Chondrocyte (in vitro differentiated cells): ENCODE results near the gene CLEC14A. TPM values are rescaled to one million over a fixed set of nuclear protein-coding genes. Genes with fewer than 3 reads are reported as not detected.

Source experiments
- DNase-seq: peaks from one replicate; pipeline ENCODE4 v3.0.0; 2021; ENCODE audit warnings: mixed read lengths, low spot score
- H3K27ac Mint-ChIP-seq: one replicate; pipeline ENCODE4 v1.8.0; 2021; ENCODE audit warnings: mild to moderate bottlenecking, moderate library complexity, mixed read lengths; ENCODE audit not compliant: unreplicated experiment
- H3K27me3 Mint-ChIP-seq: 2 replicates; pipeline ENCODE4 v1.8.0; 2021; ENCODE audit warnings: low read depth, mixed read lengths
- H3K36me3 Mint-ChIP-seq: 2 replicates; pipeline ENCODE4 v1.8.0; 2021; ENCODE audit warnings: low read depth, mixed read lengths
- H3K4me1 Mint-ChIP-seq: 2 replicates; pipeline ENCODE4 v1.8.0; 2021; ENCODE audit warnings: low read depth, mild to moderate bottlenecking, mixed read lengths
- H3K4me3 Mint-ChIP-seq: one replicate; pipeline ENCODE4 v1.8.0; 2021; ENCODE audit warnings: mild to moderate bottlenecking, moderate library complexity, mixed read lengths; ENCODE audit not compliant: unreplicated experiment
- H3K9me3 Mint-ChIP-seq: 2 replicates; pipeline ENCODE4 v1.8.0; 2021; ENCODE audit warnings: low read depth, mixed read lengths
- CTCF ChIP-seq: fragments of 200-600 bp; sonication (generic); IDR thresholded peaks from 2 replicates; pipeline ENCODE4 v1.5.0; 2021; ENCODE audit warnings: antibody characterized with exemption, mild to moderate bottlenecking, moderate library complexity
- total RNA-seq: library from RNA; stranded (reverse); gene quantifications from 3 replicates; pipeline ENCODE4 v1.2.1, GENCODE V29; 2021

Gene CLEC14A
- total RNA-seq, 1 donor from 2014 or later: not detected

- Mint-ChIP-seq H3K4me1 (no peaks in the 10 kb centered on the region), H3K27ac (no peak overlapping the region), H3K9me3 (no peaks in the 10 kb centered on the region), H3K27me3 (peaks cover 14% of the 10 kb centered on the region), H3K36me3 (no peaks in the 10 kb centered on the region), H3K4me3 (no peak overlapping the region)
- DNase-seq: no peak
- no peak for TF ChIP-seq CTCF
Observed at GRCh38 chr14:38217553-38217952, 38.3 kb downstream of the CLEC14A start.

GRCh38 chr14:38213001-38213400, 42.9 kb downstream of the CLEC14A start:
- H3K36me3 Mint-ChIP-seq: peaks cover 6% of the 10 kb centered on the region
- no peak for DNase-seq
- no peak for TF ChIP-seq CTCF
- H3K4me3 Mint-ChIP-seq: no peak overlapping the region
- peaks cover 3% of the 10 kb centered on the region for H3K9me3 Mint-ChIP-seq
- no peaks in the 10 kb centered on the region for H3K4me1 Mint-ChIP-seq
- H3K27me3 Mint-ChIP-seq: peaks cover 46% of the 10 kb centered on the region
- no peak overlapping the region for H3K27ac Mint-ChIP-seq

DNA sequence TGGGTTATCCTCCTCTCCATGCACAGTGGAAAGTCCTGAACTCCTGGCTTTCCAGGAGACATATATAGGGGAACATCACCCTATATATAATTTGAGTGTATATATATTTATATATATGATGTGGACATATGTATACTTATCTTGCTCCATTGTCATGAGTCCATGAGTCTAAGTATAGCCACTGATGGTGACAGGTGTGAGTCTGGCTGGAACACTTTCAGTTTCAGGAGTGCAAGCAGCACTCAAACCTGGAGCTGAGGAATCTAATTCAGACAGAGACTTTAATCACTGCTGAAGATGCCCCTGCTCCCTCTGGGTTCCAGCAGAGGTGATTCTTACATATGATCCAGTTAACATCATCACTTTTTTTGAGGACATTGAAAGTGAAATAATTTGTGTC, 43.8 kb downstream of the CLEC14A start:
- no peaks in the 10 kb centered on the region for H3K4me1 Mint-ChIP-seq
- H3K36me3 Mint-ChIP-seq: peaks cover 6% of the 10 kb centered on the region
- H3K9me3 Mint-ChIP-seq: peaks cover 3% of the 10 kb centered on the region
- H3K4me3 Mint-ChIP-seq: no peak overlapping the region
- peaks cover 55% of the 10 kb centered on the region for H3K27me3 Mint-ChIP-seq
- no peak for TF ChIP-seq CTCF
- H3K27ac Mint-ChIP-seq: no peak overlapping the region
- DNase-seq: no peak

DNA sequence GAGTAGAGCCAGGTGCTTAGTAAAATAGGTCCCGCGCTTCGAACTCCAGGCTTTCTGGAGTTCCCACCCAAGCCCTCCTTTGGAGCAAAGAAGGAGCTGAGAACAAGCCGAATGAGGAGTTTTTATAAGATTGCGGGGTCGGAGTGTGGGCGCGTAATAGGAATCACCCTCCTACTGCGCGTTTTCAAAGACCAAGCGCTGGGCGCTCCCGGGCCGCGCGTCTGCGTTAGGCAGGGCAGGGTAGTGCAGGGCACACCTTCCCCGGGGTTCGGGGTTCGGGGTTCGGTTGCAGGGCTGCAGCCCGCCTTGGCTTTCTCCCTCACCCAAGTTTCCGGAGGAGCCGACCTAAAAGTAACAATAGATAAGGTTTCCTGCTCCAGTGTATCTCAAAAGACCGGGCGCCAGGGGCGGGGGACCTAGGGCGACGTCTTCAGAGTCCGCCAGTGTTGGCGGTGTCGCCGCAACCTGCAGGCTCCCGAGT, 44.6 kb downstream of the CLEC14A start:
- H3K27ac Mint-ChIP-seq: no peak overlapping the region
- H3K36me3 Mint-ChIP-seq: peaks cover 6% of the 10 kb centered on the region
- no peak for DNase-seq
- no peak for TF ChIP-seq CTCF
- no peak overlapping the region for H3K4me3 Mint-ChIP-seq
- H3K9me3 Mint-ChIP-seq: peaks cover 6% of the 10 kb centered on the region
- H3K27me3 Mint-ChIP-seq: peaks cover 58% of the 10 kb centered on the region
- no peaks in the 10 kb centered on the region for H3K4me1 Mint-ChIP-seq

- Mint-ChIP-seq H3K4me1 (no peaks in the 10 kb centered on the region), H3K9me3 (peaks cover 10% of the 10 kb centered on the region), H3K4me3 (no peak overlapping the region), H3K36me3 (peaks cover 6% of the 10 kb centered on the region), H3K27ac (no peak overlapping the region), H3K27me3 (peaks cover 58% of the 10 kb centered on the region)
- no peak for DNase-seq
- TF ChIP-seq CTCF: no peak
Observed at GRCh38 chr14:38210587-38211216, 45.2 kb downstream of the CLEC14A start.
